OCI-LY1 (cell line): ENCODE results near the gene IMPDH2.

Source experiments
- H2AFZ ChIP-seq: fragments of 200-600 bp; sonication (generic), shearing (Covaris generic); 2 replicates; pipeline ENCODE4 v1.6.0; 2014; ENCODE audit warnings: antibody characterized with exemption, mild to moderate bottlenecking, low read length
- H3F3A ChIP-seq: fragments of 200-600 bp; sonication (generic), shearing (Covaris generic); 2 replicates; pipeline ENCODE4 v1.6.0; 2014; ENCODE audit warnings: mild to moderate bottlenecking, antibody characterized with exemption, low read length, moderate library complexity; ENCODE audit not compliant: insufficient read depth
- H3K27ac ChIP-seq: fragments of 200-600 bp; sonication (generic); 2 replicates; pipeline ENCODE4 v1.5.1; 2014; ENCODE audit warnings: low read length, mixed run types, mild to moderate bottlenecking, low read depth; ENCODE audit not compliant: poor library complexity, severe bottlenecking
- H3K27me3 ChIP-seq: fragments of 200-600 bp; sonication (generic); 2 replicates; pipeline ENCODE4 v1.6.0; 2014; ENCODE audit warnings: antibody characterized with exemption, mild to moderate bottlenecking, low read length, moderate library complexity; ENCODE audit not compliant: insufficient read depth
- H3K36me3 ChIP-seq: fragments of 200-600 bp; sonication (generic); 2 replicates; pipeline ENCODE4 v1.6.1; 2014; ENCODE audit warnings: mild to moderate bottlenecking, antibody characterized with exemption, low read length, moderate library complexity, mixed read lengths; ENCODE audit not compliant: insufficient read depth
- H3K4me1 ChIP-seq: fragments of 200-600 bp; sonication (generic); 2 replicates; pipeline ENCODE4 v1.5.1; 2014; ENCODE audit warnings: mild to moderate bottlenecking, low read length, moderate library complexity; ENCODE audit not compliant: insufficient read depth, severe bottlenecking
- H3K4me2 ChIP-seq: fragments of 200-600 bp; sonication (generic), shearing (Covaris generic); 2 replicates; pipeline ENCODE4 v1.6.1; 2014; ENCODE audit warnings: low read length
- H3K4me3 ChIP-seq: fragments of 200-600 bp; sonication (generic); 2 replicates; pipeline ENCODE4 v1.5.1; 2014; ENCODE audit warnings: low read length, low read depth, mild to moderate bottlenecking, mixed read lengths; ENCODE audit not compliant: poor library complexity, severe bottlenecking
- H3K79me2 ChIP-seq: fragments of 200-600 bp; shearing (Covaris generic); 2 replicates; pipeline ENCODE4 v1.6.1; 2016; ENCODE audit warnings: mixed run types, low read length, mixed read lengths; ENCODE audit not compliant: insufficient read depth
- H3K9ac ChIP-seq: fragments of 200-600 bp; sonication (generic), shearing (Covaris generic); 2 replicates; pipeline ENCODE4 v1.6.1; 2014; ENCODE audit warnings: mild to moderate bottlenecking, low read length, mixed read lengths
- H3K9me2 ChIP-seq: fragments of 200-600 bp; sonication (generic), shearing (Covaris generic); 2 replicates; pipeline ENCODE4 v1.6.1; 2014; ENCODE audit warnings: low read depth, mild to moderate bottlenecking, low read length, mixed read lengths
- H3K9me3 ChIP-seq: fragments of 200-600 bp; shearing (Covaris generic); 2 replicates; pipeline ENCODE4 v1.6.1; 2014; ENCODE audit warnings: low read length, mixed read lengths
- H4K20me1 ChIP-seq: fragments of 200-600 bp; sonication (generic), shearing (Covaris generic); 2 replicates; pipeline ENCODE4 v1.6.0; 2016; ENCODE audit warnings: mild to moderate bottlenecking, low read length; ENCODE audit not compliant: insufficient read depth
- EZH2 ChIP-seq: fragments of 200-600 bp; sonication (generic), shearing (Covaris generic); IDR thresholded peaks from 2 replicates; pipeline ENCODE4 v1.8.0; 2017; ENCODE audit warnings: borderline replicate concordance, mixed run types, mild to moderate bottlenecking, antibody characterized with exemption, low read length, moderate library complexity, mixed read lengths
- TF ChIP-seq, protein P1 (sequence below): fragments of 200-600 bp; sonication (generic), shearing (Covaris generic); IDR thresholded peaks from 2 replicates; pipeline ENCODE4 v1.5.1; 2017; ENCODE audit warnings: mild to moderate bottlenecking, antibody characterized with exemption, low read length, moderate library complexity, mixed read lengths

Gene IMPDH2

DNA sequence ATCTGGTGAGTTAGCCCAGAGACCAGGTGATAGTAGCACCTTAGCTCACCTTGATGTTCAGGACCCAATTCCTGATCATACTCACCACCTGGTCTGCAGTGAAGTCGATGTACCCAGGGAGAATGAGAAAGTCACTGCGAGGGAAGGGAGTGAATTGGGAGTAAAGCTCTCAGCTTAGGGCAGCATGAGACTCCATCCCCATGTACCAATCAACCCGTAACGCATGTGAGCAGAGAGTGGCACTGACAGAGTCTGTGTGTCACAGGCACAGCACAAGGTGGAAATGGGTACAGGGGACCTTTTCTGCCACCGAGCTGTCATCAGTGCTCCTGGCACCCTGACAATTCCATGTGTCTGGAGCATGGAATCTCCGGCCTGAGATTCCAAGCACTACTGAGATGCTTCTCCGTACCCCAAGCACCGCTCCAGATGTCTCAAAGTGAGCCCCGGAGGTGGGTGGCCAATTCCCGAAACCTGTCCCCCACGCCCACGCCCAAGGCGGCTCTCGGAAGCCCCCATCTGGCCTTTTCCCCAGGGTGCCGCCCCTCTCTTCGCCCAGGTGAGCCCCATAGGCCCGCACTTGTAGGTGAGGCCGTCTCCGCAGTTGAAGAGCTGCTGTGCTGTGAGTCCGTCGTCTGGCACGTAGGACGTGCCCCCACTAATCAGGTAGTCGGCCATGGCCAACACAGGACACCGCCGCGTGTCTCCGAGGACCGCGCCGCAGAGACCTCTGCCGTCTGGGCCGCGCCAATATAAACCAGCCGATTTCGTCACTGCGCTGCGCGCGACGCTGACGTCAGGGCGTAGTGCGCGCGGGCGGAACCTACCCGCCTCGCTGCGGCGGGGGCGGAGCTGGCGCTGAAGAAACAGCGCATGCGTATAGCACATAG lies at the start of gene IMPDH2:
IMPDH2 (minus strand) TSS at position 726 of the 890 bp plus-strand sequence; CDS start at position 678, 48 bp downstream.
- H4K20me1 ChIP-seq: no peaks in the 10 kb centered on the region
- no peaks in the 10 kb centered on the region for H3K79me2 ChIP-seq
- TF ChIP-seq, protein P1, sequence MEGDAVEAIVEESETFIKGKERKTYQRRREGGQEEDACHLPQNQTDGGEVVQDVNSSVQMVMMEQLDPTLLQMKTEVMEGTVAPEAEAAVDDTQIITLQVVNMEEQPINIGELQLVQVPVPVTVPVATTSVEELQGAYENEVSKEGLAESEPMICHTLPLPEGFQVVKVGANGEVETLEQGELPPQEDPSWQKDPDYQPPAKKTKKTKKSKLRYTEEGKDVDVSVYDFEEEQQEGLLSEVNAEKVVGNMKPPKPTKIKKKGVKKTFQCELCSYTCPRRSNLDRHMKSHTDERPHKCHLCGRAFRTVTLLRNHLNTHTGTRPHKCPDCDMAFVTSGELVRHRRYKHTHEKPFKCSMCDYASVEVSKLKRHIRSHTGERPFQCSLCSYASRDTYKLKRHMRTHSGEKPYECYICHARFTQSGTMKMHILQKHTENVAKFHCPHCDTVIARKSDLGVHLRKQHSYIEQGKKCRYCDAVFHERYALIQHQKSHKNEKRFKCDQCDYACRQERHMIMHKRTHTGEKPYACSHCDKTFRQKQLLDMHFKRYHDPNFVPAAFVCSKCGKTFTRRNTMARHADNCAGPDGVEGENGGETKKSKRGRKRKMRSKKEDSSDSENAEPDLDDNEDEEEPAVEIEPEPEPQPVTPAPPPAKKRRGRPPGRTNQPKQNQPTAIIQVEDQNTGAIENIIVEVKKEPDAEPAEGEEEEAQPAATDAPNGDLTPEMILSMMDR: peak; percentile 23; the same call in 1 of the 2 replicates
- TF ChIP-seq EZH2: no peak
- 0 out of 2 replicates have a peak, but pooled peaks cover 2% of the 10 kb centered on the region for H3F3A ChIP-seq
- H2AFZ ChIP-seq: no peak within 1 kb of the TSS
- H3K27ac ChIP-seq: peak within 1 kb of the TSS; percentile 54
- peak within 1 kb of the TSS; percentile 99 for H3K4me2 ChIP-seq
- H3K27me3 ChIP-seq: no peaks in the 10 kb centered on the region
- peak within 1 kb of the TSS; percentile 84 for H3K4me3 ChIP-seq
- peaks cover 88% of the 10 kb centered on the region for H3K36me3 ChIP-seq
- peaks cover 43% of the 10 kb centered on the region for H3K4me1 ChIP-seq
- no peaks in the 10 kb centered on the region for H3K9me3 ChIP-seq
- H3K9ac ChIP-seq: peak within 1 kb of the TSS; percentile 85
- no peaks in the 10 kb centered on the region for H3K9me2 ChIP-seq

DNA sequence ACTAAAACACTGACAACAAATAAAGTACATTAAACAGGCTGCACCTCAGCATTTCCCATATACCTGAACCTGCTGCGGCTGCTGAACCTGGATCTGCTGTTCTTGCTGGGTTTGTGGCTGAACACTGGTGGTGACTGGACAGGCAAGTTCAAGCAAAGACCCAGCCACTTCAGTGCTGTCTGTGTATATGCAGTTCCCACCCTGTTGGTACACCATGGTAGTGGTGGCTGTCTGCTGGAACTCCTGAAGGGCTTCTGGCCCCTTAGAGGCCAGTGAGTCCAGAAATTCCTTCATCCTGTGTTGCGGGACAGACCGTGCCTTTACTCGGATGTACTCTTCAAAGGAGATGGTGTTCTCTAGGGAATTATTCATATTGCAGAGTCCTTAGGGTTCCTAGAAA lies 47.4 kb upstream of the IMPDH2 start:
- H3K4me3 ChIP-seq: no peak overlapping the region
- H4K20me1 ChIP-seq: no peaks in the 10 kb centered on the region
- no peak overlapping the region for H3K4me2 ChIP-seq
- H3K27me3 ChIP-seq: no peaks in the 10 kb centered on the region
- no peaks in the 10 kb centered on the region for H3F3A ChIP-seq
- no peaks in the 10 kb centered on the region for H3K9me2 ChIP-seq
- no peak for TF ChIP-seq EZH2
- TF ChIP-seq, protein P1: no peak
- H3K9ac ChIP-seq: no peak overlapping the region
- H3K27ac ChIP-seq: no peak overlapping the region
- no peaks in the 10 kb centered on the region for H3K4me1 ChIP-seq
- H3K36me3 ChIP-seq: peaks cover 71% of the 10 kb centered on the region
- H3K9me3 ChIP-seq: no peaks in the 10 kb centered on the region
- peaks cover 41% of the 10 kb centered on the region for H3K79me2 ChIP-seq
- no peak overlapping the region for H2AFZ ChIP-seq

DNA sequence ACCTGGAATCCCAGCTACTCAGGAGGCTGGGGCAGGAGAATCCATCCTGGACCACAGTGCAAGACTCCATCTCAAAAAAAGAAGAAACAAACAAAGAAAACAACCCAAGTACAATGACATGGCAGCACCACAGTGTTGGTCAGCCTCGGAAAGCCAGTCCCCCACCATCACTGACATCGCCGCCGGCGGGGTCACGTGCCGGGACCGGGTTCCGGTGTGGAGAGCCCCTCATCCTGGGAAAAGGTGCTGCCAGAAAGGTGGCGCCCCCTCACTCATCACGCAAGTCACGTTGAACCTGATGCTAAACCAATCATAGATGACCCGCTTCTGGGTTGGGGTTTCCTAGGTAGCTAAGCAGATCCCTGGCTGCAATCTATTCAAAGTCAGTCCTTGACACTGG lies 46.9 kb upstream of the IMPDH2 start:
- H3K9ac ChIP-seq: no peak overlapping the region
- peaks cover 36% of the 10 kb centered on the region for H3K79me2 ChIP-seq
- H3K4me3 ChIP-seq: no peak overlapping the region
- peaks cover 76% of the 10 kb centered on the region for H3K36me3 ChIP-seq
- H3F3A ChIP-seq: no peaks in the 10 kb centered on the region
- TF ChIP-seq, protein P1: no peak
- TF ChIP-seq EZH2: no peak
- no peaks in the 10 kb centered on the region for H3K9me2 ChIP-seq
- no peak overlapping the region for H3K27ac ChIP-seq
- no peaks in the 10 kb centered on the region for H3K4me1 ChIP-seq
- no peaks in the 10 kb centered on the region for H3K9me3 ChIP-seq
- no peaks in the 10 kb centered on the region for H3K27me3 ChIP-seq
- H2AFZ ChIP-seq: no peak overlapping the region
- no peak overlapping the region for H3K4me2 ChIP-seq
- H4K20me1 ChIP-seq: no peaks in the 10 kb centered on the region
